ENCODE data around the gene SGCD.

Gene SGCD

GRCh38 chr5:156400231-156400986 lies 73.4 kb downstream of the SGCD start:
- no peak for DNase-seq (ENCODE audit: low read depth in 2 of 2)

- no peak for DNase-seq (ENCODE audit: low read depth in 2 of 2)
These were observed 74.8 kb downstream of the SGCD start for GRCh38 chr5:156401804-156402203.

GRCh38 chr5:156402387-156402921 lies 75.5 kb downstream of the SGCD start:
- DNase-seq (ENCODE audit: low read depth in 2 of 2): peak; percentile 10 to 19

- no peak for DNase-seq (ENCODE audit: low read depth in 2 of 2)
These were observed 79.0 kb downstream of the SGCD start for GRCh38 chr5:156405988-156406387.

- no peak for DNase-seq (ENCODE audit: low read depth in 2 of 2)
These were observed 80.3 kb downstream of the SGCD start for GRCh38 chr5:156407251-156407650.

GRCh38 chr5:156409834-156410233 lies 82.9 kb downstream of the SGCD start:
- DNase-seq (ENCODE audit: low read depth in 2 of 2): no peak

- DNase-seq (ENCODE audit: low read depth in 2 of 2): no peak
These were observed 84.2 kb downstream of the SGCD start for GRCh38 chr5:156411185-156411613.

GRCh38 chr5:156411957-156412356 lies 85.0 kb downstream of the SGCD start:
- no peak for DNase-seq (ENCODE audit: low read depth in 2 of 2)

GRCh38 chr5:156414391-156414790 lies 87.4 kb downstream of the SGCD start:
- no peak for DNase-seq (ENCODE audit: low read depth in 2 of 2)

- no peak for DNase-seq (ENCODE audit: low read depth in 2 of 2)
These were observed 92.7 kb downstream of the SGCD start for GRCh38 chr5:156419661-156420060.

GRCh38 chr5:156420665-156421064 lies 93.7 kb downstream of the SGCD start:
- no peak for DNase-seq (ENCODE audit: low read depth in 2 of 2)

- DNase-seq (ENCODE audit: low read depth in 2 of 2): no peak
These were observed 94.8 kb downstream of the SGCD start for GRCh38 chr5:156421798-156422197.

GRCh38 chr5:156423597-156423996 lies 96.6 kb downstream of the SGCD start:
- DNase-seq (ENCODE audit: low read depth in 2 of 2): no peak

GRCh38 chr5:156427315-156427714 lies 100.4 kb downstream of the SGCD start:
- no peak for DNase-seq (ENCODE audit: low read depth in 2 of 2)

- DNase-seq (ENCODE audit: low read depth in 2 of 2): no peak
These were observed 105.2 kb downstream of the SGCD start for GRCh38 chr5:156431956-156432829.

GRCh38 chr5:156432830-156433105 lies 105.8 kb downstream of the SGCD start:
- no peak for DNase-seq (ENCODE audit: low read depth in 2 of 2)

- no peak for DNase-seq (ENCODE audit: low read depth in 2 of 2)
These were observed 107.5 kb downstream of the SGCD start for GRCh38 chr5:156434471-156434870.

GRCh38 chr5:156435101-156435500 lies 108.1 kb downstream of the SGCD start:
- no peak for DNase-seq (ENCODE audit: low read depth in 2 of 2)

GRCh38 chr5:156438076-156438475 lies 111.1 kb downstream of the SGCD start:
- no peak for DNase-seq (ENCODE audit: low read depth in 2 of 2)

- DNase-seq (ENCODE audit: low read depth in 2 of 2): no peak
These were observed 117.9 kb downstream of the SGCD start for GRCh38 chr5:156444753-156445291.

GRCh38 chr5:156446526-156446925 lies 119.6 kb downstream of the SGCD start:
- no peak for DNase-seq (ENCODE audit: low read depth in 2 of 2)

- no peak for DNase-seq (ENCODE audit: low read depth in 2 of 2)
These were observed 123.8 kb downstream of the SGCD start for GRCh38 chr5:156450778-156451177.

- DNase-seq (ENCODE audit: low read depth in 2 of 2): no peak
These were observed 124.5 kb downstream of the SGCD start for GRCh38 chr5:156451505-156451904.

Measured in stimulated activated CD8-positive, alpha-beta memory T cell treated with anti-CD3 and anti-CD28 coated beads, Interleukin-15, amount 100 ng/mL, for 48 hours (primary cell).